GM12878 (cell line): ENCODE results near the gene FUBP3. TPM values are rescaled to one million over a fixed set of nuclear protein-coding genes. Genes with fewer than 3 reads are reported as not detected.

Source experiments
- ATAC-seq: fragments of 200-7000 bp; cut with Tn5 transposase; 3 replicates; pipeline ENCODE4 v1.9.1; 2020; ENCODE audit warnings: mild to moderate bottlenecking, moderate library complexity
- BruUV-seq: library from RNA; stranded (reverse); fragments of 400-500 nt; replicated peaks from 2 replicates; lab custom pipeline; 2021; lab: Mats Ljungman, UMichigan
- CTCF ChIA-PET: fragments of 300-600 bp; sonication (Branson Sonifier 250); formaldehyde crosslinking; extraction: SDS; loops from one replicate; lab custom pipeline; 2021; ENCODE audit warnings: inconsistent platforms; lab: Yijun Ruan, JAX
- POLR2A ChIA-PET: fragments of 350-600 bp; formaldehyde crosslinking; extraction: SDS; loops from one replicate; lab custom pipeline; 2021; ENCODE audit warnings: inconsistent platforms; lab: Charles Lee
- RAD21 ChIA-PET: fragments of 300-600 bp; sonication (Branson Sonifier 250); formaldehyde crosslinking; loops from one replicate; lab custom pipeline; 2023; ENCODE audit warnings: antibody characterized with exemption; ENCODE audit not compliant: unreplicated experiment; lab: Charles Lee
- SMC1A ChIA-PET: fragments of 300-600 bp; sonication (Branson Sonifier 250); formaldehyde crosslinking; loops from one replicate; lab custom pipeline; 2023; ENCODE audit not compliant: unreplicated experiment, uncharacterized antibody; lab: Charles Lee
- DNase-seq: peaks from one replicate; pipeline ENCODE4 v3.0.0-alpha.2; 2011; ENCODE audit warnings: low read depth, low spot score
- FAIRE-seq: peaks from 3 replicates; lab custom pipeline; 2011; peaks lifted over from hg19 to GRCh38; lab: Jason Lieb, UNC
- H2AFZ ChIP-seq: 2 replicates; pipeline ENCODE4 v1.6.0; 2011; ENCODE audit warnings: low read depth, low read length, control low read depth; ENCODE audit not compliant: control insufficient read depth
- H3K27ac ChIP-seq: 2 replicates; pipeline ENCODE4 v1.5.1; 2011; ENCODE audit warnings: control low read depth; ENCODE audit not compliant: control insufficient read depth, insufficient read depth
- H3K27me3 ChIP-seq, 2 experiments: replicated peaks in 1 of 2; 2 replicates each; pipeline versions ENCODE4 v1.6.0 to v1.6.1; 2011; ENCODE audit warnings: low read length in 1 of 2; ENCODE audit not compliant: control insufficient read depth in 2 of 2, insufficient read depth in 2 of 2
- H3K36me3 ChIP-seq, 2 experiments: 2 replicates each; pipeline ENCODE4 v1.5.1; 2011; ENCODE audit warnings: low read length in 1 of 2; ENCODE audit not compliant: control insufficient read depth in 2 of 2, insufficient read depth in 2 of 2
- H3K4me1 ChIP-seq: 2 replicates; pipeline ENCODE4 v1.6.1; 2011; ENCODE audit warnings: mild to moderate bottlenecking, low read length, moderate library complexity, mixed read lengths; ENCODE audit not compliant: control insufficient read depth, insufficient read depth
- H3K4me2 ChIP-seq: 2 replicates; pipeline ENCODE4 v1.6.0; 2011; ENCODE audit warnings: control low read depth; ENCODE audit not compliant: control insufficient read depth, insufficient read depth
- H3K4me3 ChIP-seq: fragments of 200-600 bp; sonication (generic); 2 replicates; pipeline ENCODE4 v1.5.1; 2016
- H3K79me2 ChIP-seq: 2 replicates; pipeline ENCODE4 v1.6.0; 2011; ENCODE audit warnings: low read length; ENCODE audit not compliant: control insufficient read depth, insufficient read depth
- H3K9ac ChIP-seq: 2 replicates; pipeline ENCODE4 v1.8.0; 2011; ENCODE audit warnings: low read length, control low read depth, mixed read lengths; ENCODE audit not compliant: control insufficient read depth, insufficient read depth
- H3K9me3 ChIP-seq: replicated peaks from 3 replicates; pipeline ENCODE4 v1.5.1; 2011; ENCODE audit warnings: mild to moderate bottlenecking, low read length; ENCODE audit not compliant: control insufficient read depth, insufficient read depth
- H4K20me1 ChIP-seq: 2 replicates; pipeline ENCODE4 v1.6.0; 2011; ENCODE audit not compliant: control insufficient read depth, insufficient read depth
- CEBPZ ChIP-seq: fragments of 150-350 bp; IDR thresholded peaks from 2 replicates; pipeline ENCODE4 v1.6.1; 2016; ENCODE audit warnings: low read depth, low read length
- CREB1 ChIP-seq: IDR thresholded peaks from 2 replicates; pipeline ENCODE4 v1.6.1; 2012; ENCODE audit warnings: low read depth, mild to moderate bottlenecking, inconsistent platforms
- CREM ChIP-seq: IDR thresholded peaks from 2 replicates; pipeline ENCODE4 v1.6.1; 2014; ENCODE audit warnings: antibody characterized with exemption, low read depth
- E4F1 ChIP-seq: fragments of 450-650 bp; IDR thresholded peaks from 2 replicates; pipeline ENCODE4 v1.6.1; 2018; ENCODE audit warnings: borderline replicate concordance, mild to moderate bottlenecking; ENCODE audit not compliant: partially characterized antibody
- GABPA ChIP-seq: IDR thresholded peaks from 2 replicates; pipeline ENCODE4 v1.6.1; 2014; ENCODE audit warnings: antibody characterized with exemption, low read depth, mild to moderate bottlenecking, inconsistent platforms
- HDGF ChIP-seq: fragments of 450-650 bp; IDR thresholded peaks from 2 replicates; pipeline ENCODE4 v1.6.1; 2016; ENCODE audit warnings: antibody characterized with exemption
- IKZF1 ChIP-seq: fragments of 450-650 bp; conservative IDR thresholded peaks from 2 replicates; pipeline ENCODE4 v1.6.1; 2017; ENCODE audit warnings: antibody characterized with exemption, mild to moderate bottlenecking
- IRF4 ChIP-seq: IDR thresholded peaks from 2 replicates; pipeline ENCODE4 v1.6.1; 2011; ENCODE audit warnings: low read depth, low read length
- PAX5 ChIP-seq: IDR thresholded peaks from 2 replicates; pipeline ENCODE4 v1.6.1; 2011; ENCODE audit warnings: low read depth, low read length, borderline replicate concordance
- RAD51 ChIP-seq: fragments of 450-650 bp; IDR thresholded peaks from 2 replicates; pipeline ENCODE4 v1.6.1; 2016; ENCODE audit warnings: moderate library complexity, mild to moderate bottlenecking, inconsistent platforms
- SUPT20H ChIP-seq: IDR thresholded peaks from 2 replicates; pipeline ENCODE4 v1.6.1; 2011; ENCODE audit warnings: low read depth, mild to moderate bottlenecking, low read length, moderate library complexity, borderline replicate concordance; ENCODE audit not compliant: control insufficient read depth
- WRNIP1 ChIP-seq: IDR thresholded peaks from 2 replicates; pipeline ENCODE4 v1.6.1; 2011; ENCODE audit warnings: low read depth, low read length, improper control_type of control experiment, borderline replicate concordance
- ZNF384 ChIP-seq: IDR thresholded peaks from 2 replicates; pipeline ENCODE4 v1.6.1; 2012; ENCODE audit warnings: low read depth, mild to moderate bottlenecking, low read length, improper control_type of control experiment, borderline replicate concordance
- WGBS: methylation state at CpG from one replicate; pipeline ENCODE4 v1.1.6; 2016; ENCODE audit warnings: low lambda C conversion rate; ENCODE audit not compliant: insufficient replicate concordance, insufficient coverage; ENCODE audit errors: missing lambda C conversion rate; 5-methylcytosine and 5-hydroxymethylcytosine counted together
- in situ Hi-C: fragments of 300-500 bp; cut with MboI; formaldehyde crosslinking; loops from 9 replicates; pipeline ENCODE4 v1.14.3; 2018; ENCODE audit warnings: mixed read lengths
- intact Hi-C: fragments of 100-400 bp; cut with micrococcal nuclease; formaldehyde crosslinking; loops from one replicate; pipeline ENCODE4 v1.14.2; 2022; ENCODE audit not compliant: unreplicated experiment
- polyA plus RNA-seq, 11 experiments: library from polyadenylated mRNA; depleted of rRNA in 4 of 11; unstranded in 6 of 11; stranded (reverse) in 5 of 11; fragments of >200 nt; fragmentation: Nextera tagmentation in 4 of 11; fragmentation: Illumina TruSeq in 1 of 11; extraction: Ambion mirVana in 4 of 11; extraction: Trizol in 1 of 11; gene quantifications; 1 replicate in 1 of 11; 2 replicates in 10 of 11; pipeline versions ENCODE4 v1.2.1 to v1.2.3, GENCODE V29; 2011 to 2016; ENCODE audit warnings: inconsistent platforms in 2 of 11, missing spikeins in 2 of 11, low read depth in 1 of 11
- total RNA-seq, 4 experiments: library from RNA; depleted of rRNA in 3 of 4; stranded (reverse); fragments of >200 nt in 3 of 4; fragmentation: Illumina TruSeq in 1 of 4; extraction: Trizol in 1 of 4; gene quantifications; 2 replicates each; pipeline versions ENCODE4 v1.2.1 to v1.2.3, GENCODE V29; 2013 to 2021
- TF ChIP-seq, protein P1 (sequence below): fragments of 450-650 bp; conservative IDR thresholded peaks from 2 replicates; pipeline ENCODE4 v1.6.1; 2017; ENCODE audit warnings: mild to moderate bottlenecking, moderate library complexity
- TF ChIP-seq, protein P2 (sequence below): fragments of 450-650 bp; IDR thresholded peaks from 2 replicates; pipeline ENCODE4 v1.6.1; 2017; ENCODE audit warnings: low read depth, mild to moderate bottlenecking, moderate library complexity

The FUBP3 gene
- total and polyA plus RNA-seq, 10 of the 15 experiments (the other 5 are each of a cell fraction or from before 2014, with no cell fraction given): 2.4 to 49.4 (median 37.2) TPM

GRCh38 chr9:130632081-130632710 lies 52.8 kb downstream of the FUBP3 start:
- no peak overlapping the region for H3K4me3 ChIP-seq
- in situ Hi-C loops (no loop called here), intact Hi-C loops (no loop called here)
- ChIA-PET SMC1A (no interaction called here), RAD21 (no interaction called here), POLR2A (no interaction called here), CTCF (no interaction called here)
- H3K36me3 ChIP-seq: peaks cover 4 to 46% of the 10 kb centered on the region in 2 experiments
- no peaks in the 10 kb centered on the region for H4K20me1 ChIP-seq
- no peaks in the 10 kb centered on the region for H3K79me2 ChIP-seq
- DNase-seq (no peak), FAIRE-seq (no peak), ATAC-seq (no peak)
- H3K4me1 ChIP-seq: no peaks in the 10 kb centered on the region
- no peak overlapping the region for H3K4me2 ChIP-seq
- no peak overlapping the region for H3K27ac ChIP-seq
- no peak overlapping the region for H2AFZ ChIP-seq
- H3K9ac ChIP-seq: no peak overlapping the region
- no peaks in the 10 kb centered on the region for H3K9me3 ChIP-seq
- 96% methylated on average over 8 of the region's 13 CpGs for WGBS
- no peaks in the 10 kb centered on the region for H3K27me3 ChIP-seq
- BruUV-seq: no TSS peak
- TF ChIP-seq ZNF384 (no peak), GABPA (no peak), IRF4 (no peak), IKZF1 (no peak), HDGF (no peak), CEBPZ (no peak), SUPT20H (no peak), WRNIP1 (no peak), CREM (no peak), PAX5 (no peak), CREB1 (no peak), RAD51 (no peak), E4F1 (no peak)
- TF ChIP-seq, protein P1, sequence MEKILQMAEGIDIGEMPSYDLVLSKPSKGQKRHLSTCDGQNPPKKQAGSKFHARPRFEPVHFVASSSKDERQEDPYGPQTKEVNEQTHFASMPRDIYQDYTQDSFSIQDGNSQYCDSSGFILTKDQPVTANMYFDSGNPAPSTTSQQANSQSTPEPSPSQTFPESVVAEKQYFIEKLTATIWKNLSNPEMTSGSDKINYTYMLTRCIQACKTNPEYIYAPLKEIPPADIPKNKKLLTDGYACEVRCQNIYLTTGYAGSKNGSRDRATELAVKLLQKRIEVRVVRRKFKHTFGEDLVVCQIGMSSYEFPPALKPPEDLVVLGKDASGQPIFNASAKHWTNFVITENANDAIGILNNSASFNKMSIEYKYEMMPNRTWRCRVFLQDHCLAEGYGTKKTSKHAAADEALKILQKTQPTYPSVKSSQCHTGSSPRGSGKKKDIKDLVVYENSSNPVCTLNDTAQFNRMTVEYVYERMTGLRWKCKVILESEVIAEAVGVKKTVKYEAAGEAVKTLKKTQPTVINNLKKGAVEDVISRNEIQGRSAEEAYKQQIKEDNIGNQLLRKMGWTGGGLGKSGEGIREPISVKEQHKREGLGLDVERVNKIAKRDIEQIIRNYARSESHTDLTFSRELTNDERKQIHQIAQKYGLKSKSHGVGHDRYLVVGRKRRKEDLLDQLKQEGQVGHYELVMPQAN: no peak
- TF ChIP-seq, protein P2, sequence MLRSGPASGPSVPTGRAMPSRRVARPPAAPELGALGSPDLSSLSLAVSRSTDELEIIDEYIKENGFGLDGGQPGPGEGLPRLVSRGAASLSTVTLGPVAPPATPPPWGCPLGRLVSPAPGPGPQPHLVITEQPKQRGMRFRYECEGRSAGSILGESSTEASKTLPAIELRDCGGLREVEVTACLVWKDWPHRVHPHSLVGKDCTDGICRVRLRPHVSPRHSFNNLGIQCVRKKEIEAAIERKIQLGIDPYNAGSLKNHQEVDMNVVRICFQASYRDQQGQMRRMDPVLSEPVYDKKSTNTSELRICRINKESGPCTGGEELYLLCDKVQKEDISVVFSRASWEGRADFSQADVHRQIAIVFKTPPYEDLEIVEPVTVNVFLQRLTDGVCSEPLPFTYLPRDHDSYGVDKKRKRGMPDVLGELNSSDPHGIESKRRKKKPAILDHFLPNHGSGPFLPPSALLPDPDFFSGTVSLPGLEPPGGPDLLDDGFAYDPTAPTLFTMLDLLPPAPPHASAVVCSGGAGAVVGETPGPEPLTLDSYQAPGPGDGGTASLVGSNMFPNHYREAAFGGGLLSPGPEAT: no peak
